ENCODE data around the gene CACNA2D3.

The CACNA2D3 gene

GRCh38 chr3:55009372-55009771 is 887.0 kb downstream of the CACNA2D3 start:
- no peak overlapping the region for H3K4me2 ChIP-seq (ENCODE audit: low read depth, low read length, poor library complexity, severe bottlenecking)
- no peak overlapping the region for H3K9ac ChIP-seq (ENCODE audit: low read length)
- H3K27ac ChIP-seq (ENCODE audit: low read depth, low read length) = no peak overlapping the region
- H2AFZ ChIP-seq (ENCODE audit: low read depth, low read length, severe bottlenecking) = no peak overlapping the region
- no peaks in the 10 kb centered on the region for H3F3A ChIP-seq (ENCODE audit: insufficient read depth)
- no peak overlapping the region for H3K4me3 ChIP-seq (ENCODE audit: insufficient read depth, low read length, poor library complexity, severe bottlenecking)
- TF ChIP-seq CTCF (IDR thresholded peaks at IDR 0.05; ENCODE audit: insufficient read depth, low read length, poor library complexity, severe bottlenecking) = no peak
- TF ChIP-seq EZH2phosphoT487 (conservative IDR thresholded peaks at IDR 0.05; ENCODE audit: low read length) = no peak
- H3K27me3 ChIP-seq (ENCODE audit: low read length) = no peaks in the 10 kb centered on the region
- H4K20me1 ChIP-seq (ENCODE audit: low read depth, low read length) = no peaks in the 10 kb centered on the region
- no peaks in the 10 kb centered on the region for H3K9me3 ChIP-seq (ENCODE audit: insufficient read depth, low read length)
- H3K36me3 ChIP-seq (ENCODE audit: low read length) = no peaks in the 10 kb centered on the region
- H3K9me2 ChIP-seq (replicated peaks; ENCODE audit: insufficient read depth, low read length) = no peaks in the 10 kb centered on the region
- H3K79me2 ChIP-seq (ENCODE audit: insufficient read depth, low read length) = no peaks in the 10 kb centered on the region

GRCh38 chr3:55012091-55012490 is 889.7 kb downstream of the CACNA2D3 start:
- no peaks in the 10 kb centered on the region for H3K79me2 ChIP-seq (ENCODE audit: insufficient read depth, low read length)
- no peaks in the 10 kb centered on the region for H4K20me1 ChIP-seq (ENCODE audit: low read depth, low read length)
- no peak overlapping the region for H2AFZ ChIP-seq (ENCODE audit: low read depth, low read length, severe bottlenecking)
- no peaks in the 10 kb centered on the region for H3K9me2 ChIP-seq (replicated peaks; ENCODE audit: insufficient read depth, low read length)
- no peaks in the 10 kb centered on the region for H3K27me3 ChIP-seq (ENCODE audit: low read length)
- H3K4me3 ChIP-seq (ENCODE audit: insufficient read depth, low read length, poor library complexity, severe bottlenecking) = no peak overlapping the region
- no peaks in the 10 kb centered on the region for H3K36me3 ChIP-seq (ENCODE audit: low read length)
- H3F3A ChIP-seq (ENCODE audit: insufficient read depth) = no peaks in the 10 kb centered on the region
- H3K4me2 ChIP-seq (ENCODE audit: low read depth, low read length, poor library complexity, severe bottlenecking) = no peak overlapping the region
- no peaks in the 10 kb centered on the region for H3K9me3 ChIP-seq (ENCODE audit: insufficient read depth, low read length)
- no peak for TF ChIP-seq CTCF (IDR thresholded peaks at IDR 0.05; ENCODE audit: insufficient read depth, low read length, poor library complexity, severe bottlenecking)
- TF ChIP-seq EZH2phosphoT487 (conservative IDR thresholded peaks at IDR 0.05; ENCODE audit: low read length) = no peak
- H3K27ac ChIP-seq (ENCODE audit: low read depth, low read length) = no peak overlapping the region
- H3K9ac ChIP-seq (ENCODE audit: low read length) = no peak overlapping the region

GRCh38 chr3:55013145-55013925 is 891.0 kb downstream of the CACNA2D3 start:
- H2AFZ ChIP-seq (ENCODE audit: low read depth, low read length, severe bottlenecking) = no peak overlapping the region
- no peak overlapping the region for H3K4me2 ChIP-seq (ENCODE audit: low read depth, low read length, poor library complexity, severe bottlenecking)
- H3K9ac ChIP-seq (ENCODE audit: low read length) = no peak overlapping the region
- H3K27ac ChIP-seq (ENCODE audit: low read depth, low read length) = no peak overlapping the region
- TF ChIP-seq EZH2phosphoT487 (conservative IDR thresholded peaks at IDR 0.05; ENCODE audit: low read length) (no peak), CTCF (IDR thresholded peaks at IDR 0.05; ENCODE audit: insufficient read depth, low read length, poor library complexity, severe bottlenecking) (no peak)
- no peak overlapping the region for H3K4me3 ChIP-seq (ENCODE audit: insufficient read depth, low read length, poor library complexity, severe bottlenecking)
- no peaks in the 10 kb centered on the region for H3F3A ChIP-seq (ENCODE audit: insufficient read depth)
- H3K9me3 ChIP-seq (ENCODE audit: insufficient read depth, low read length) = no peaks in the 10 kb centered on the region
- H3K27me3 ChIP-seq (ENCODE audit: low read length) = no peaks in the 10 kb centered on the region
- no peaks in the 10 kb centered on the region for H4K20me1 ChIP-seq (ENCODE audit: low read depth, low read length)
- H3K9me2 ChIP-seq (replicated peaks; ENCODE audit: insufficient read depth, low read length) = no peaks in the 10 kb centered on the region
- no peaks in the 10 kb centered on the region for H3K79me2 ChIP-seq (ENCODE audit: insufficient read depth, low read length)
- no peaks in the 10 kb centered on the region for H3K36me3 ChIP-seq (ENCODE audit: low read length)

All from SU-DHL-6 (cell line).